Mammary epithelial cell (primary cell): Measurements from ENCODE around the gene PROKR1.

Source experiments
- EZH2 ChIP-seq: IDR thresholded peaks from 2 replicates; pipeline ENCODE4 v1.6.1; 2012; ENCODE audit warnings: low read length, inconsistent platforms, borderline replicate concordance
- TF ChIP-seq, protein P1 (sequence below), 2 donors: IDR thresholded peaks in 1 of 2; conservative IDR thresholded peaks in 1 of 2; 2 replicates each; pipeline ENCODE4 v1.5.1; 2011 to 2012; ENCODE audit warnings: inconsistent platforms in 2 of 2, low read length in 2 of 2, mild to moderate bottlenecking in 2 of 2, control low read depth in 1 of 2, low read depth in 1 of 2; ENCODE audit not compliant: insufficient read depth in 1 of 2; ENCODE audit errors: extremely low read depth in 1 of 2

DNA sequence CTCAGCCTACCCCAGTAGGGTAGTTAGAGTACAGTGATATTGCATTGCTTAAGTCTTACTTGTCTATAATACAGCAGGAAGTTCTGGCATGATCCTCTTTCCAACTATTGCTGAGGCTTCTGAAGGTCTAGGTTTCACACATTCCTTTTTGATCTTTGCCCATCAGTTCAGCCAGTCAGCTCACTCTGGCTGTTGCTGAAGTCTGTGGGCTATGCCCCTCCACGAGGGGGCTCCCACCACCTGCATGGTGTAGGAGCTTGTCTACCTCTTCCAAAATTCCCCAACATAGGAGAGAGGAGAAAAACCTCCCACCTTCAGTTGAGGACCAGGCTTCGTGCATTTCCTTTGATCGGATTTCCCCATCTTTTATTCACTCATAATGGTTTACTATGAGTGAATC is 26.3 kb downstream of the PROKR1 start:
- TF ChIP-seq, protein P1, sequence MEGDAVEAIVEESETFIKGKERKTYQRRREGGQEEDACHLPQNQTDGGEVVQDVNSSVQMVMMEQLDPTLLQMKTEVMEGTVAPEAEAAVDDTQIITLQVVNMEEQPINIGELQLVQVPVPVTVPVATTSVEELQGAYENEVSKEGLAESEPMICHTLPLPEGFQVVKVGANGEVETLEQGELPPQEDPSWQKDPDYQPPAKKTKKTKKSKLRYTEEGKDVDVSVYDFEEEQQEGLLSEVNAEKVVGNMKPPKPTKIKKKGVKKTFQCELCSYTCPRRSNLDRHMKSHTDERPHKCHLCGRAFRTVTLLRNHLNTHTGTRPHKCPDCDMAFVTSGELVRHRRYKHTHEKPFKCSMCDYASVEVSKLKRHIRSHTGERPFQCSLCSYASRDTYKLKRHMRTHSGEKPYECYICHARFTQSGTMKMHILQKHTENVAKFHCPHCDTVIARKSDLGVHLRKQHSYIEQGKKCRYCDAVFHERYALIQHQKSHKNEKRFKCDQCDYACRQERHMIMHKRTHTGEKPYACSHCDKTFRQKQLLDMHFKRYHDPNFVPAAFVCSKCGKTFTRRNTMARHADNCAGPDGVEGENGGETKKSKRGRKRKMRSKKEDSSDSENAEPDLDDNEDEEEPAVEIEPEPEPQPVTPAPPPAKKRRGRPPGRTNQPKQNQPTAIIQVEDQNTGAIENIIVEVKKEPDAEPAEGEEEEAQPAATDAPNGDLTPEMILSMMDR (conservative IDR thresholded peaks at IDR 0.05 in 1 of 2, IDR thresholded peaks at IDR 0.05 in 1 of 2; ENCODE audit: extremely low read depth in 1 of 2, insufficient read depth in 1 of 2, low read depth in 1 of 2, low read length in 2 of 2): no peak
- no peak for TF ChIP-seq EZH2
